Spinal cord (tissue), 10 donors: Measurements from ENCODE around the gene PIK3CA. TPM values are rescaled to one million over a fixed set of nuclear protein-coding genes. Genes with fewer than 3 reads are reported as not detected.
"Not testable (repeated sequence)": the region's sequence is repeated elsewhere in the genome, so short reads cannot be mapped to it uniquely, and the experiment has no call there.

Experiments used
- DNase-seq, 6 donors: peaks; one replicate each; pipeline versions ENCODE4 v3.0.0 to v3.0.0-alpha.2; 2013 to 2015; ENCODE audit warnings: low spot score in 6 of 6, low read depth in 4 of 6
- H3K27ac ChIP-seq: one replicate; pipeline ENCODE4 v1.5.1; 2013; ENCODE audit warnings: low read depth, low read length, control low read depth
- H3K27me3 ChIP-seq: one replicate; pipeline ENCODE4 v1.6.1; 2013; ENCODE audit warnings: low read length; ENCODE audit not compliant: control insufficient read depth, insufficient read depth
- H3K36me3 ChIP-seq: one replicate; pipeline ENCODE4 v1.6.1; 2013; ENCODE audit warnings: low read length; ENCODE audit not compliant: control insufficient read depth, insufficient read depth
- H3K4me1 ChIP-seq: one replicate; pipeline ENCODE4 v1.6.1; 2013; ENCODE audit warnings: low read length; ENCODE audit not compliant: control insufficient read depth, insufficient read depth
- H3K4me3 ChIP-seq: one replicate; pipeline ENCODE4 v1.5.1; 2013; ENCODE audit warnings: low read depth, low read length, control low read depth
- H3K9me3 ChIP-seq: one replicate; pipeline ENCODE4 v1.6.1; 2013; ENCODE audit warnings: low read length; ENCODE audit not compliant: control insufficient read depth, insufficient read depth
- WGBS: methylation state at CpG from one replicate; pipeline ENCODE4 v1.1.5; 2013; ENCODE audit warnings: missing lambda C conversion rate; ENCODE audit not compliant: insufficient coverage; 5-methylcytosine and 5-hydroxymethylcytosine counted together
- polyA plus RNA-seq, 2 donors: library from polyadenylated mRNA; unstranded; fragments of 120-200 nt; gene quantifications; one replicate each; pipeline ENCODE4 v1.2.1, GENCODE V29; 2013; ENCODE audit not compliant: insufficient read length in 2 of 2
- total RNA-seq, 2 donors: library from RNA; depleted of rRNA in 1 of 2; stranded (reverse); fragments of 120-200 nt in 1 of 2; fragments of >200 nt in 1 of 2; gene quantifications; one replicate each; pipeline versions ENCODE4 v1.2.3 to v1.2.4, GENCODE V29; 2013 to 2014
- donor health status: healthy.

Gene PIK3CA
- total and polyA plus RNA-seq, 4 donors = 15.3 to 46.4 (median 32.6) TPM

GRCh38 chr3:179132191-179132890 lies 15.8 kb upstream of the PIK3CA start:
- 93% methylated on average over 21 of the region's 27 CpGs for WGBS
- not testable (repeated sequence) for H3K27ac ChIP-seq

GRCh38 chr3:179133575-179133974 lies 14.6 kb upstream of the PIK3CA start:
- no peaks in the 10 kb centered on the region for H3K9me3 ChIP-seq
- H3K4me3 ChIP-seq = no peak overlapping the region
- H3K27ac ChIP-seq = no peak overlapping the region
- DNase-seq = no peak
- H3K4me1 ChIP-seq = no peaks in the 10 kb centered on the region
- no CpG with 5 or more reads among the region's 1 CpG for WGBS
- no peaks in the 10 kb centered on the region for H3K36me3 ChIP-seq
- H3K27me3 ChIP-seq = no peaks in the 10 kb centered on the region

More at GRCh38 chr3:179132191-179132890, 15.8 kb upstream of the PIK3CA start:
- DNase-seq, H3K9me3 ChIP-seq, H3K27me3 ChIP-seq, H3K4me3 ChIP-seq, H3K36me3 ChIP-seq, H3K4me1 ChIP-seq: not testable (repeated sequence)

- no peaks in the 10 kb centered on the region for H3K4me1 ChIP-seq
- H3K9me3 ChIP-seq = no peaks in the 10 kb centered on the region
- no peak overlapping the region for H3K4me3 ChIP-seq
- WGBS = no CpG with 5 or more reads among the region's 1 CpG
- DNase-seq = no peak
- no peaks in the 10 kb centered on the region for H3K27me3 ChIP-seq
- no peaks in the 10 kb centered on the region for H3K36me3 ChIP-seq
- no peak overlapping the region for H3K27ac ChIP-seq
Observed at GRCh38 chr3:179136195-179136594, 12.0 kb upstream of the PIK3CA start.

- Histone ChIP-seq H3K4me1 (no peaks in the 10 kb centered on the region), H3K27ac (no peak overlapping the region), H3K9me3 (no peaks in the 10 kb centered on the region), H3K4me3 (no peak overlapping the region), H3K36me3 (no peaks in the 10 kb centered on the region), H3K27me3 (no peaks in the 10 kb centered on the region)
- no peak for DNase-seq
- 100% methylated on average over 3 of the region's 4 CpGs for WGBS
Observed at GRCh38 chr3:179141890-179142289, 6.3 kb upstream of the PIK3CA start.

- 0% methylated on average over 4 of the region's 16 CpGs for WGBS
- Histone ChIP-seq H3K27ac (peak overlapping the region; percentile 95), H3K36me3 (no peaks in the 10 kb centered on the region)
Observed at GRCh38 chr3:179146911-179147513, 1.1 kb upstream of the PIK3CA start.

GRCh38 chr3:179147514-179147872 lies 664 bp upstream of the PIK3CA start:
- 0% methylated on average over 5 of the region's 14 CpGs for WGBS
- Histone ChIP-seq H3K4me3 (peak overlapping the region; percentile 84), H3K27me3 (no peaks in the 10 kb centered on the region), H3K27ac (peak overlapping the region; percentile 95), H3K36me3 (no peaks in the 10 kb centered on the region), H3K9me3 (no peaks in the 10 kb centered on the region), H3K4me1 (no peaks in the 10 kb centered on the region)
- peak in 1 of 6 donors; percentile 17 for DNase-seq

More at GRCh38 chr3:179146911-179147513, 1.1 kb upstream of the PIK3CA start:
- peak overlapping the region; percentile 84 for H3K4me3 ChIP-seq
- no peaks in the 10 kb centered on the region for H3K9me3 ChIP-seq
- DNase-seq = peak; percentile 44 to 94 (median 70)
- H3K27me3 ChIP-seq = no peaks in the 10 kb centered on the region
- H3K4me1 ChIP-seq = no peaks in the 10 kb centered on the region

- peak; percentile 15 to 74 (median 32) for DNase-seq
- Histone ChIP-seq H3K36me3 (no peaks in the 10 kb centered on the region), H3K27ac (peak overlapping the region; percentile 95), H3K4me1 (no peaks in the 10 kb centered on the region), H3K9me3 (no peaks in the 10 kb centered on the region), H3K4me3 (peak overlapping the region; percentile 84), H3K27me3 (no peaks in the 10 kb centered on the region)
- WGBS = 0% methylated on average over 65 of the region's 70 CpGs
Observed at GRCh38 chr3:179148616-179149405, 654 bp downstream of the PIK3CA start.

GRCh38 chr3:179149406-179149867 lies 1.3 kb downstream of the PIK3CA start:
- H3K4me3 ChIP-seq = peak overlapping the region; percentile 84
- no peaks in the 10 kb centered on the region for H3K9me3 ChIP-seq
- H3K27me3 ChIP-seq = no peaks in the 10 kb centered on the region
- no peaks in the 10 kb centered on the region for H3K4me1 ChIP-seq
- H3K27ac ChIP-seq = peak overlapping the region; percentile 95
- no peaks in the 10 kb centered on the region for H3K36me3 ChIP-seq
- peak in 2 of 6 donors; percentile 6 to 44 for DNase-seq
- 0% methylated on average over 6 of the region's 9 CpGs for WGBS

GRCh38 chr3:179149951-179150350 lies 1.8 kb downstream of the PIK3CA start:
- no peaks in the 10 kb centered on the region for H3K27me3 ChIP-seq
- WGBS = no CpG with 5 or more reads among the region's 4 CpGs
- H3K36me3 ChIP-seq = no peaks in the 10 kb centered on the region
- no peak for DNase-seq
- H3K27ac ChIP-seq = no peak overlapping the region
- H3K4me1 ChIP-seq = no peaks in the 10 kb centered on the region
- no peaks in the 10 kb centered on the region for H3K9me3 ChIP-seq
- H3K4me3 ChIP-seq = peak overlapping the region; percentile 84
